Pancreas (tissue), 10 donors: Measurements from ENCODE around the gene CLPTM1L. TPM values are rescaled to one million over a fixed set of nuclear protein-coding genes. Genes with fewer than 3 reads are reported as not detected.
"Not testable (repeated sequence)": the region's sequence is repeated elsewhere in the genome, so short reads cannot be mapped to it uniquely, and the experiment has no call there.

ENCODE experiments used
- ATAC-seq, 4 donors: fragments of 200-7000 bp; cut with Tn5 transposase; one replicate each; pipeline versions ENCODE4 v1.8.0 to v1.9.1; 2020; ENCODE audit warnings: mild to moderate bottlenecking in 4 of 4, moderate library complexity in 4 of 4
- DNase-seq, 6 donors: peaks; one replicate each; pipeline ENCODE4 v3.0.0-alpha.2; 2020
- FAIRE-seq: peaks from 2 replicates; lab custom pipeline; 2012; peaks lifted over from hg19 to GRCh38; lab: Jason Lieb, UNC
- H3K27ac ChIP-seq, 4 donors: fragments of 200-600 bp; sonication (generic); 1 replicate in 3 of 4; 2 replicates in 1 of 4; pipeline versions ENCODE4 v1.5.0 to v1.8.0; 2020
- H3K27me3 ChIP-seq, 4 donors: fragments of 200-600 bp; one replicate each; pipeline ENCODE4 v1.8.0; 2021
- H3K36me3 ChIP-seq, 3 donors: fragments of 200-600 bp; sonication (generic) in 1 of 3; one replicate each; pipeline versions ENCODE4 v1.5.0 to v1.8.0; 2020 to 2021
- H3K4me1 ChIP-seq, 3 donors: fragments of 200-600 bp; one replicate each; pipeline ENCODE4 v1.8.0; 2021
- H3K4me3 ChIP-seq, 4 donors: fragments of 200-600 bp; sonication (generic) in 2 of 4; one replicate each; pipeline versions ENCODE4 v1.5.0 to v1.8.0; 2020 to 2021
- H3K9me3 ChIP-seq, 4 donors: fragments of 200-600 bp; one replicate each; pipeline ENCODE4 v1.8.0; 2021
- WGBS, 2 donors: extraction: QIAGEN DNeasy Blood & Tissue Kit; methylation state at CpG; one replicate each; pipeline ENCODE4 v1.1.7; 2013; 5-methylcytosine and 5-hydroxymethylcytosine counted together
- intact Hi-C, 3 donors: fragments of 100-400 bp; cut with DNase I; formaldehyde crosslinking; loops; one replicate each; pipeline versions ENCODE4 v1.11.1 to v1.14.2; 2022
- polyA plus RNA-seq, 2 donors: library from polyadenylated mRNA; stranded (reverse); fragments of 200-250 nt; gene quantifications; one replicate each; pipeline ENCODE4 v1.2.3, GENCODE V29; 2013
- total RNA-seq, 6 donors: library from RNA; stranded (reverse); fragmentation: NEBNext Ultra II Directional in 4 of 6; extraction: Animal tissue kit (Norgen Biotek cat#: 25700) in 4 of 6; gene quantifications; one replicate each; pipeline versions ENCODE4 v1.2.1 to v1.2.4, GENCODE V29; 2021 to 2023
- TF ChIP-seq, protein P1 (sequence below), 4 donors: fragments of 200-600 bp; sonication (generic) in 3 of 4; IDR thresholded peaks; one replicate each; pipeline versions ENCODE4 v1.5.0 to v1.8.0; 2021; ENCODE audit warnings: antibody characterized with exemption in 4 of 4
- donor health status: healthy with polysubstance abuse.
- donor health status: DM: no; HTN: no; CAD: no; lungs with moderate emphysema.
- donor health status: DM: no; HTN: no; CAD: no.
- donor health status: control.
- donor health status: control.
- donor health status: Bipolar disorder and iron deficiency.
- donor health status: DM: yes; HTN: yes; CAD: no.
- donor health status: DM: no; HTN: no; CAD: no.
- donor health status: DM: no; HTN: no; CAD: no.
- donor health status: DM: yes; HTN: yes; CAD: no.

Gene CLPTM1L
- total and polyA plus RNA-seq, 8 donors: 39.5 to 63.0 (median 53.2) TPM

DNA sequence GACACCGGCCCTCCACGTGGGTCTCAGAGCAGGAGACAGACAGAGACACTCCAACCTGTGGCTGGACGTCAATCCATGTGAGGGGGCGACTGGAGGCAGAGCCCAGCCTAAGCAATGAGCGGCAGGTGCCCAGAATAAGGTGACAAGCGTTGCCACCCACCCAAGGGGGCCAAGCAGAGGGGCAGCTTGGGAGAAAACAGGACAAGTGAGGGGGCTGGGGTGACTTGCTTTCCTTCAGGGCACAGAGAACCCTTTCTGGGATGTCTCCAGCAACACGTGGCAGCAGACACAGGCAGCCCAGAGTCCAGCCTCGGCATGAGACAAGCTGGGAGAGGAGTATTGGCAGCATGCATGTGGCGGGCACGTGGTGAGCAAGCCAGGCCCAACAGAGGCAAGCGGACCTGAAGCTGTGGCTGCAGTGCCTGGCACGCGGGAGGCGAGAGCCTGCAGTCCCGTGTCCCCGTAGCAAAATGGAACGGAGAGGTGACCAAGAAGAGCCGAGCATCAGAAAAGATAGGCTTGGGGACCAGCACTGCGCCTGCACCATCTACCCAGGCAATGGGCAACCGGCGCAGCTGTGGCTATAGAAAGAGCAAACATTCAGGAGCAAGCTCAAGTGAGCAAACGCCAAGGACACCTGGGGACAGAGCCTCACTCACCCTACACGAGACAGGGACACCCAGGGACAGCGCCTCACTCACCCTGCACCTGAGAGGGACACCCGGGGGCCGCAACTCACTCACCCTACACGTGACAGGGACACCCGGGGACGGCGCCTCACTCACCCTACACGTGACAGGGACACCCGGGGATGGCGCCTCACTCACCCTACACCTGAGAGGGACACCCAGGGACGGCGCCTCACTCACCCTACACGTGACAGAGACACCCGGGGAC, 56.2 kb downstream of the CLPTM1L start:
- ATAC-seq (no peak), FAIRE-seq (no peak), DNase-seq (peak in 2 of 6 donors; percentile 35 to 41)
- 78 to 90% methylated on average over 37 of the region's 37 CpGs for WGBS, 2 donors
- Histone ChIP-seq H3K4me3 (no peak overlapping the region), H3K27me3 (peaks cover 0 to 7% (median 0%) of the 10 kb centered on the region in 4 donors), H3K4me1 (no peaks in the 10 kb centered on the region), H3K9me3 (no peaks in the 10 kb centered on the region), H3K36me3 (no peaks in the 10 kb centered on the region), H3K27ac (no peak overlapping the region)
- intact Hi-C loops: no loop called here
- TF ChIP-seq, protein P1, sequence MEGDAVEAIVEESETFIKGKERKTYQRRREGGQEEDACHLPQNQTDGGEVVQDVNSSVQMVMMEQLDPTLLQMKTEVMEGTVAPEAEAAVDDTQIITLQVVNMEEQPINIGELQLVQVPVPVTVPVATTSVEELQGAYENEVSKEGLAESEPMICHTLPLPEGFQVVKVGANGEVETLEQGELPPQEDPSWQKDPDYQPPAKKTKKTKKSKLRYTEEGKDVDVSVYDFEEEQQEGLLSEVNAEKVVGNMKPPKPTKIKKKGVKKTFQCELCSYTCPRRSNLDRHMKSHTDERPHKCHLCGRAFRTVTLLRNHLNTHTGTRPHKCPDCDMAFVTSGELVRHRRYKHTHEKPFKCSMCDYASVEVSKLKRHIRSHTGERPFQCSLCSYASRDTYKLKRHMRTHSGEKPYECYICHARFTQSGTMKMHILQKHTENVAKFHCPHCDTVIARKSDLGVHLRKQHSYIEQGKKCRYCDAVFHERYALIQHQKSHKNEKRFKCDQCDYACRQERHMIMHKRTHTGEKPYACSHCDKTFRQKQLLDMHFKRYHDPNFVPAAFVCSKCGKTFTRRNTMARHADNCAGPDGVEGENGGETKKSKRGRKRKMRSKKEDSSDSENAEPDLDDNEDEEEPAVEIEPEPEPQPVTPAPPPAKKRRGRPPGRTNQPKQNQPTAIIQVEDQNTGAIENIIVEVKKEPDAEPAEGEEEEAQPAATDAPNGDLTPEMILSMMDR (IDR thresholded peaks at IDR 0.05): no peak

DNA sequence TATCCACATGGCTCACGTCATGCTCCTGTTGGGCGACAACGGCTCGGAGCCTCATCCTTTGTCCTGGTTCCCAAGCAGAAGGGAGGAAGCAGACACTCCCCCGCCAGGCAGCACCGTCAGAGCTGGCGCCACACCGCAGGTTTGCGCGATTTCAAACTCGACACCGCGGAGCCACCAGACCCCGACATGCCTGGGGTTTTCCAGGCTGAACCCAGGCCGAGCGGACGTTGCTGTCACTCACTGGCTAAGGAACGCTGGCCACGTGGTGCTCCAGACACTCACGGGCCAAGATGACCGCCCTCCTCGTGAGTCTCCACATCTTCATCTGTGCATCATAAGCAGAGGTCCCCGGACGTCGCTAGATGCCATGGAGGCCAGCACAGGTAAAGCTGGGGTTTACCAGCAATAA, 59.0 kb downstream of the CLPTM1L start:
- WGBS, 2 donors: 82 to 87% methylated on average over 25 of the region's 25 CpGs
- Histone ChIP-seq H3K9me3 (no peaks in the 10 kb centered on the region), H3K4me1 (no peaks in the 10 kb centered on the region), H3K4me3 (no peak overlapping the region), H3K27ac (no peak overlapping the region), H3K36me3 (no peaks in the 10 kb centered on the region), H3K27me3 (no peaks in the 10 kb centered on the region)
- intact Hi-C loops: no loop called here
- FAIRE-seq (no peak), DNase-seq (peak in 2 of 6 donors; percentile 39 to 41), ATAC-seq (no peak)
- TF ChIP-seq, protein P1 (IDR thresholded peaks at IDR 0.05): no peak

- no peak for FAIRE-seq
- Histone ChIP-seq H3K36me3 (no peaks in the 10 kb centered on the region), H3K9me3 (no peaks in the 10 kb centered on the region), H3K4me1 (no peaks in the 10 kb centered on the region), H3K27ac (no peak overlapping the region), H3K4me3 (no peak overlapping the region), H3K27me3 (no peaks in the 10 kb centered on the region)
- intact Hi-C loops: no loop called here
- TF ChIP-seq, protein P1 (IDR thresholded peaks at IDR 0.05): no peak
- ATAC-seq: no peak
- peak in 2 of 6 donors; percentile 36 to 38 for DNase-seq
- WGBS, 2 donors: 71 to 80% methylated on average over 10 to 11 of the region's 12 CpGs
These were observed 59.8 kb downstream of the CLPTM1L start for GRCh38 chr5:1285141-1285540.

- H3K27me3 ChIP-seq, H3K36me3 ChIP-seq, ATAC-seq, intact Hi-C loops, H3K4me3 ChIP-seq, H3K9me3 ChIP-seq, FAIRE-seq, H3K27ac ChIP-seq, H3K4me1 ChIP-seq: not testable (repeated sequence)
- peak in 2 of 6 donors; percentile 35 to 44 for DNase-seq
- 71 to 73% methylated on average over 26 to 27 of the region's 27 CpGs for WGBS, 2 donors
These were observed 60.4 kb downstream of the CLPTM1L start for GRCh38 chr5:1284336-1284970.

GRCh38 chr5:1283729-1284041, 61.2 kb downstream of the CLPTM1L start:
- H3K9me3 ChIP-seq, H3K36me3 ChIP-seq, FAIRE-seq, intact Hi-C loops, H3K4me3 ChIP-seq, H3K27me3 ChIP-seq, H3K4me1 ChIP-seq, ATAC-seq, H3K27ac ChIP-seq: not testable (repeated sequence)
- peak in 2 of 6 donors; percentile 42 to 46 for DNase-seq
- WGBS, 2 donors: 70 to 86% methylated on average over 16 of the region's 16 CpGs

DNA sequence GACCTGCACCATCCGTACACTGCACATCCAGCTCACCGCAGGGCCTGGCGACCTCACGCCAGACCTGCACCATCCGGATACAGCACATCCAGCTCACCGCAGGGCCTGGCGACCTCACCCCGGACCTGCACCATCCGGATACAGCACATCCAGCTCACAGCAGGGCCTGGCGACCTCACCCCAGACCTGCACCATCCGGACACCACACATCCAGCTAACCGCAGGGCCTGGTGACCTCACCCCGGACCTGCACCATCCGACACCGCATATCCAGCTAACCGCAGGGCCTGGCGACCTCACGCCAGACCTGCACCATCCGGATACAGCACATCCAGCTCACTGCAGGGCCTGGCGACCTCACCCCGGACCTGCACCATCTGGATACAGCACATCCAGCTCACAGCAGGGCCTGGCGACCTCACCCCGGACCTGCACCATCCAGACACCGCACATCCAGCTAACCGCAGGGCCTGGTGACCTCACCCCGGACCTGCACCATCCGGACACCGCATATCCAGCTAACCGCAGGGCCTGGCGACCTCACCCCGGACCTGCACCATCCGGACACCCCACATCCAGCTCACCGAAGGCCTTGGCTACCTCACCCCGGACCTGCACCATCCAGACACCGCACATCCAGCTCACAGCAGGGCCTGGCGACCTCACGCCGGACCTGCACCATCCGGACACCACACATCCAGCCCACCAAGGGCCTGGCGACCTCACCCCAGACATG, 61.7 kb downstream of the CLPTM1L start:
- H3K4me3 ChIP-seq, H3K4me1 ChIP-seq, H3K36me3 ChIP-seq, H3K27ac ChIP-seq, intact Hi-C loops, H3K27me3 ChIP-seq, FAIRE-seq, H3K9me3 ChIP-seq, ATAC-seq: not testable (repeated sequence)
- 77 to 83% methylated on average over 40 of the region's 40 CpGs for WGBS, 2 donors
- peak in 2 of 6 donors; percentile 30 to 47 for DNase-seq
